NCI-H2107 treated with DMSO at 0.1 percent for 48 hours (cell line): ENCODE results near the gene ATAD3B.
"Not testable (repeated sequence)": the region's sequence is repeated elsewhere in the genome, so short reads cannot be mapped to it uniquely, and the experiment has no call there.

Experiments used
- DNase-seq: peaks from one replicate; lab custom pipeline; 2025; ENCODE audit not compliant: unreplicated experiment; lab: John Stamatoyannopoulos, UW

The ATAD3B gene

GRCh38 chr1:1477206-1477605, 5.6 kb downstream of the ATAD3B start:
- DNase-seq: no peak

- no peak for DNase-seq
Measured at GRCh38 chr1:1479547-1480487, 8.3 kb downstream of the ATAD3B start.

DNA sequence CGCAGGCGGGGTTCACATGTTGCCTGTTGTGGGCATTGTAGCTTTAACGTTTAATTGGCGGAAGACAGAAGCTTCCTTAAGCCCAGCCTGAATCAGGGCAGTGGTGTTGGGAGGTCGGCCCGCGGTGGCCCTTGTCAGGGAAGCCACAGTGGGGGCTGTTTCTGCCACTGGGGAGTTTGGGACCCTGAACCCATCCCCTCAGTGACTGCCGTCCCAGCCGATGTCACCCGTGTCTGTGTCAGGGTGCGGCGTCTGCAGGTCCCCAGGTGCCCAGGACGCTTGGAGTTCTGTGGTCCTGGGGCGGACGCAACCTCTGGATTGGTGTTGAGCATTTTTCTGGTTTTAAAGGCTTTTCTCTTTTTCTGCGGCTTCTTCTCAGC, 8.9 kb downstream of the ATAD3B start:
- DNase-seq: not testable (repeated sequence)

GRCh38 chr1:1481811-1482210, 10.2 kb downstream of the ATAD3B start:
- not testable (repeated sequence) for DNase-seq

DNA sequence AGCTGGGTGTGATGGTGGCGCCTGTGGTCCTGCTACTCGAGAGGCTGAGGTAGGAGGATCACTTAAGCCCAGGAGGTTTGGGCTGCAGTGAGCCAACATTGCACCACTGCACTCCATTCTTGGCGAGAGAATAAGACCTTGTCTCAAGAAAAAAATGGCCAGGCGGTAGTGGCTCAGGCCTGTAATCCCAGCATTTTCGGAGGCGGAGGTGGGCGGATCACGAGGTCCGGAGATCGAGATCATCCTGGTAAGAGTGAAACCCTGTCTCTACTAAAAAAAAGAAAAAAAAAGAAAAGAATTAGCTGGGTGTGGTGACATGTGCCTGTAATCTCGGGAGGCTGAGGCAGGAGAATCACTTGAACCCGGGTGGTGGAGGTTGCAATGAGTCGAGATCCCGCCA, 11.3 kb downstream of the ATAD3B start:
- no peak for DNase-seq

- no peak for DNase-seq
Measured at GRCh38 chr1:1483714-1484113, 12.1 kb downstream of the ATAD3B start.

DNA sequence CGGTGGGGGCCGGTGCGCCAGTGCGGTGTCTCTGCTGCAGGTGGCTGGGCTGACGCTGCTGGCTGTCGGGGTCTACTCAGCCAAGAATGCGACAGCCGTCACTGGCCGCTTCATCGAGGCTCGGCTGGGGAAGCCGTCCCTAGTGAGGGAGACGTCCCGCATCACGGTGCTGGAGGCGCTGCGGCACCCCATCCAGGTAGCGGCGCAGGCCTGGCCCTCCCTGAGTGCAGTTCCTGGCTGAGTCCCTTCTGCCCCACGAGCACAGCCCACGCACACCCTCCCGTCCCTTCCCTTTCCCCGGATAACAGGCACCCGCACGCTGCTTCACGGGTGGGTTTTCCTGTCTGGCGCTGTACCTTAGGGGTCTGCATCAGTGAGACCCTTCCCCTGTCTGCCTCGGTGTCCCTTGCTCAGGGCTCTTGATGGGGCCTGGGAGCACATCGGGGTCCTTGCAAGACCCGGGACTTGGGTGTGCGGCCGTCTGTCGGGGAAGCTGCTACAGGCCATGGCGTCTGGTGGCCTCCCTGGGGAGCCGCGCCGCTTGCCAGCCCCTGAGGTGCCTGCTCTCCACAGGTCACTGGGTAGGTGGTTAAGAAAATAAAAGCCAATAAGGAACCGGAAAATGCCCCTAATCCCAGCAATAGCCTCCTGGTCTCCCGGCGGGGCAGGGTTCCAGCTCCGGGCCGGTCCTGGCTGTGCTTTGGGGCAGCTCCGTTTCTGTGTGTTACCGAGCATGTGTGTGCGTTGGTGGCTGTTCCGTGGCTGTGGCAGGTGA, 13.6 kb downstream of the ATAD3B start:
- DNase-seq: not testable (repeated sequence)

DNA sequence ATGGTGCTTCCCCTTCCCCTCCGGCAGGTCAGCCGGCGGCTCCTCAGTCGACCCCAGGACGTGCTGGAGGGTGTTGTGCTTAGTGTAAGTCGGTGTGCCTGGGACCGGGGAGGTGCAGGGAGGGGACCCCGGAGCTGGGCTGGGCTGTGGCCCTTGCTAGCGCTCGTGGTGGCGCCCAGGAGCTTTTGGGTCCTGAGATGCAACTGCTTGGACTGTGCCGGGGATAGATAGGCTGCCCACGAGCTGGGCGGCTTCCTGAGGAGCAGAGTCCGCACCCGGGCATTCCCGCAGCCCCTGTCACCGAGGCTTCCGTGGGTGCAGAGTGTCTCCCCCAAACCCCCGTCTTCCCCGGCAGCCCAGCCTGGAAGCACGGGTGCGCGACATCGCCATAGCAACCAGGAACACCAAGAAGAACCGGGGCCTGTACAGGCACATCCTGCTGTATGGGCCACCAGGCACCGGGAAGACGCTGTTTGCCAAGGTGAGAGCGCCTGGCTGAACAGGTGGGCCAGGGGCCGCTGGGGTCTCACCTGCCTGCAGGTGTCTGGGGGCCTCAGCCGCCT, 14.3 kb downstream of the ATAD3B start:
- DNase-seq: not testable (repeated sequence)

- DNase-seq: no peak
Measured at GRCh38 chr1:1487701-1488100, 16.1 kb downstream of the ATAD3B start.

DNA sequence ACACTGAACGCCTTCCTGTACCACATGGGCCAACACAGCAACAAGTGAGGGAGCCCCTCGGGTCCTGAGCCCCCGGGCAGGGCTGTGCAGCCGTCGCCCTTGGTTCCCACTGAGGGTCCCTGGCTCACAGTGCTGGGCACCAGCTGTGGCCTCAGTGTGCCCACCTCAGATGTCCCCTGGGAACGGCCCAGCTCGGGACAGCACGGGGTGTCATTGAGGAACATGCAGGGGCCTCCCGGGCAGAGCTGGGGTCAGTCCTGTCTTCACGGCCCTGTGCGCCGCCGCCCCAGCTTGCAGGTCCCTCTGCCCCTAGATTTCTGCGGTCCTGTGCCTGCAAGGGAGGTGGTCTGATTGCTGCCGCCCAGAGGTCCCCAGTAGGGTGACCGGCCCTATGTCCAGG, 17.7 kb downstream of the ATAD3B start:
- no peak for DNase-seq

- DNase-seq: no peak
Measured at GRCh38 chr1:1489861-1490260, 18.3 kb downstream of the ATAD3B start.

GRCh38 chr1:1490633-1491230, 19.2 kb downstream of the ATAD3B start:
- no peak for DNase-seq

DNA sequence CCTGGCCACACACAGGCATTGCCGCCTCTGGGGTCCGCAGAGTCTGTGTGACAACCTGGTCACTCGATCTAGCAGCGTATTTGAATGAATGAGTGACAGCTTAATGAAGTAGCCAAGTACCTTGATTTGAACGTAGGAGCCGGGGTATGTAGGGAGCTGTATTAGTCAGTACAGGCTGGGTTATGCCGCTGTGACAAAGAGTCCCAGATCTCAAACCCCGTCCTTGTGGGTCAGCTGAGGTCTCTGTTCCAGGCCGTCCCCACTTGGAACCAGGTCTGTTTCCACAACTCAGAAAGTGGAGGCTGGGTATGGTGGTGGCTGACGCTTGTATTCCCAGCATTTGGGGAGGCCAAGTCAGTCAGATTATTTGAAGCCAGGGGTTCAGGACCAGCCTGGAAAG, 20.0 kb downstream of the ATAD3B start:
- DNase-seq: no peak

DNA sequence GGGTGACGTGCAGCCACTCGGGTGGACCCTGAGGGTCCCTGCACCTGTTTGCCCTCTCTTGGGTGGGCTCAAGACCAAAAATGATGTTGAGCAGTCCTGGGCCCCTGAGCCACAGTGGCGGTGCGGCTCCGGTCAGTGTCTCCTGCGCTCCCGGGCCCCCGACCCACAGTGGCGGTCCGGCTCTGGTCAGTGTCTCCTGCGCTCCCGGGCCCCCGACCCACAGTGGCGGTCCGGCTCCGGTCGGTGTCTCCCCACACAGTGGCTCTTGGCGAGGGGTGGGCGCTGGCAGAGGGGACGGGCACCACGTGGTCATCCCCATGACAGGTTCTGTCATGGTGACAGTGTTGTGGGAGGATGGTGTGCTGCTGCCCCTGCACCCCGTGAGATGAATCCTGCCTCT, 22.7 kb downstream of the ATAD3B start:
- not testable (repeated sequence) for DNase-seq

GRCh38 chr1:1495461-1495975, 24.0 kb downstream of the ATAD3B start:
- DNase-seq: not testable (repeated sequence)

DNA sequence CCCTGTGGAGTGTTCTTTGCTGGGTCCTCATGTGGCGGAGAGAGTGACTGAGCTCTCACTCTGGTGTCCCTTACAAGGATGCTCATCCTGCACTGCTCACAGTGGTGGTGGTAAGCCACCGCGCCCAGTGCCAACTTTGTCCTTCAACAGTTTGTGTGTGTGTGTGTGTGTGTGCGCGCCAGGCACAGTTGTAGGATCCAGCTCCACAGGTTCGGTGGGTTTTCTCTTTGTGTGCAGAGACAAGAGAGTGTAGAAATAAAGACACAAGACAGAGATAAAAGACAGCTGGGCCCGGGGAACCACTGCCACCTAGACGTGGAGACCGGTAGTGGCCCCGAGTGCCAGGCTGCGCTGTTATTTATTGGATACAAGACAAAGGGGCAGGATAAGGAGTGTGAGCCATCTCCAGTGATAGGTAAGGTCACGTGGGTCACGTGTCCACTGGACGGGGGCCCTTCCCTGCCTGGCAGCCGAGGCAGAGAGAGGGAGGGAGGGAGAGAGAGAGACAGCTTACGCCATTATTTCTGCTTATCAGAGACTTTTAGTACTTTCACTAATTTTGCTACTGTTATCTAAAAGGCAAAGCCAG, 33.3 kb downstream of the ATAD3B start:
- DNase-seq: peak; percentile 1

DNA sequence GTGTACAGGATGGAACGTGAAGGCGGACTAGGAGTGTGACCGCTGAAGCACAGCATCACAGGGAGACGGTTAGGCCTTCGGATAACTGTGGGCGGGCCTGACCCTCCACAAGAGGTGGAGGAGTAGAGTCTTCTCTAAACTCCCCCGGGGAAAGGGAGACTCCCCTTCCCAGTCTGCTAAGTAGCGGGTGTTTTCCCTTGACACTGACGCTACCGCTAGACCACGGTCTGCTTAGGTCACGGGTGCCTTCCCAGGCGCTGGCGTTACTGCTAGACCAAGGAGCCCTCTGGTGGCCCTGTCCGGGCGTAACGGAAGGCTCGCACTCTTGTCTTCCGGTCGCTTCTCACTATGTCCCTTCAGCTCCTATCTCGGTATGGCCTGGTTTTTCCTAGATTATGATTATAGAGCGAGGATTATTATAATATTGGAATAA, 33.8 kb downstream of the ATAD3B start:
- DNase-seq: not testable (repeated sequence)

DNA sequence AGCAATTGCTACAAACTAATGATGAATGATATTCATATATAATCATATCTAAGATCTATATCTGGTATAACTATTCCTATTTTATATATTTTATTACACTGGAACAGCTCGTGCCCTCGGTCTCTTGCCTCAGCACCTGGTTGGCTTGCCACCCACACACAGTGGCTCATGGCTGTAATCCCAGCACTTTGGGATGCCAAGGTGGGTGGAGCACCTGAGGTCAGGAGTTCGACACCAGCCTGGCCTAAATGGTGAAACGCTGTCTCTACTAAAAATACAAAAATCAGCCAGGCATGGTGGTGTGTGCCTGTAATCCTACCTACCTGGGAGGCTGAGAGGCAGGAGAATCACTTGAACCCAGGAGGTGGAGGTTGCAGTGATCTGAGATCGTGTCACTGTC, 34.2 kb downstream of the ATAD3B start:
- DNase-seq: not testable (repeated sequence)

DNA sequence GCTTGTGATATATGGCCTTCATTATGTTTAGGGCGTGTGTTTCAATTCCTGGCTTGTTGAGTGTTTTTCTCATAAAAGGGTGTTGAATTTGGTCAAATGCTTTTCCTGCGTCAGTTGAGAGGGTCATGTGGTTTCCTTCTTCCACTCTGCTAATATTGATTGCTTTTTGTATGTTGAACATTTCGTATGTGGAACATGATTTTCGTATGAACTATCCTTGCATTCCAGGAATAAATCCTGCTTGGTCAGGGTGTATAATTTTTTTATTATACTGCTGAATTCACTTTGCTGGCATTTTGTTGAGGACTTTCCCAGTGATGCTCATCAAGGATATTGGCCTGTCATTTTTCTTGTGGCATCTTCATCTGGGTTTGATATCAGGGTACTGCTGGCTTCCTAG, 35.7 kb downstream of the ATAD3B start:
- DNase-seq: no peak

GRCh38 chr1:1508775-1509464, 37.4 kb downstream of the ATAD3B start:
- DNase-seq: not testable (repeated sequence)
